Putamen (tissue), 1 donor: ENCODE results near the gene DECR2.
"Not testable (repeated sequence)": the region's sequence is repeated elsewhere in the genome, so short reads cannot be mapped to it uniquely, and the experiment has no call there.

Experiments
- DNase-seq: peaks from one replicate; pipeline ENCODE4 v3.0.0-alpha.2; 2016; ENCODE audit warnings: low spot score

DECR2 gene

DNA sequence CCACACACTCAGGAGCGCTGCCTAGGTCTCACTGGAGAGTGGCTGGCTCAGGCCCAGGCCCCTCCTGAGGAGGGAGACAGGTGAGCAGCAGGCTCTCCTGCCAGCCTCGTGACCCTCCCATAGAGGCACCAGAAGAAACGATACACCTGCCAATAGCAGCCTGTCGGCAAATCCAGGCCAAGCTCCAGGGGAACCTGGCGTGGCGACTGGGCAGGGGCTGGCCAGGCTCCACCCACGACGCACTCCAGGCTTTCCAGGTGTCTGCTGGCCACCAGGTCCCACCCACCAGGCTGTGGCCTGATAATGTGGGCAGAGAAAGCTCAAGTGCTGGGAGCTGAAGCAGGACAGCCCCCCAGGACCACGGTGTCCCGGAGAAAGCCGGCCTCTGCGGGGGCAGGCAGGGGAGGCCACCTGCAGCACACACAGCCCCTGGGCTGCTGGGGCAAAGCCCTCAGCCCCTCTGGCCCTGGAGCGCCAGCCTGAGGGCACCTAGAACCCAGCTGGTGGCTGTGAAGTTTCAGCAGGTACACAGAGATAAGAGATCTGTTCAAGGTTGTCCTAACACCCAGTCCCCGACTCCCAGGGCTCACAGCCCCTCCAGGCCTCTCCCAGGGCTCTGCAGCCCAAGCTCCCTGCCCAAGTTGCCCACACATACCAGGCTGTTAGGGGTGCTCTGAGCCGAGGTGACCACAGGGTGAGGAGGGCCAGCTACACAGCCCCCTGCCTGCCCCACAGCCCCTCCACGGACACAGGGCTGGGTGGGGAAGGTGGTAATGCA is 22.3 kb upstream of the DECR2 start:
- no peak for DNase-seq

DNA sequence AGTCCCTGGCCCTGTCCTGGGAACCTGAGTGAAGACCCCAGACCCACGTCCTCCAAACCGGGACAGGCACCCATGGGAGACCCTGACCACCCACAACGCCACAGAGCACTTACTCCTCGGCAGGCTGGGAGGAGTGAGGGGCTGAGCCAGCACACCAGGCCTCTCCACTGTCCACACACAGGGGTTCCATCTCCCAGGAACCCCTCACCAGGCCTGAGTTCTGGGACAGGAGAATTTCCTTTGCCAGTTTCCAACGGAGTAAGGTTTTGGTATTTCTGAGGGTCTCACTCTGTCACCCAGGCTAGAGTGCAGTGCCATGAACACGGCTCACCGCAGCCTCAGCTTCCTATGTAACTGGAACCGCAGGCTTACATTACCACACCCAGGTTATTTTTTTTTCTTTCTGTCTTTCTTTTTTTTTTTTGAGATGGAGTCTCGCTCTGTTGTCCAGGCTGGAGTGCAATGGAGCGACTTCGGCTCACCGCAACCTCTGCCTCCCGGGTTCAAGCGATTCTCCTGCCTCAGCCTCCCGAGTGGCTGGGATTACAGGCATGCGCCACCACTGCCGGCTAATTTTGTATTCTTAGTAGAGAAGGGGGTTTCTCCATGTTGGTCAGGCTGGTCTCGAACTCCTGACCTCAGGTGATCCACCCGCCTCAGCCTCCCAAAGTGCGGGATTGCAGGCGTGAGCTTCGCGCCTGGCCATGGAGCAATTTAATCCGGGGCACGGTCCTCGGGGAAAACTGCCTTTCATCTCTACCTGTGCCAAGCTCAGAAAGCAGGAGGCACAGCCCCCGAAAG is 21.5 kb upstream of the DECR2 start:
- no peak for DNase-seq

DNA sequence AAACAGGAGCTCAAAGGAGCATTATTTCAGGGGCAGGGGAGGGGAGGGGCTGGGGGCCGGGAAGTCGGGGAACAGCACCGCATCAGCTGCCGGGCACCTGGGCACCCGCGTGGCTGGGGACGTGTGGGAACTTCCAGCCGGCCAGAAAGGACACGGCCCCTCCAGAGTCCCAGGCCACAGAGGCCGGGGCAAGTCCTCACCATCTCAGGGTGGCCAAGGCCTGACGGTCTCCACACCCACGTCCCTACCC is 21.0 kb upstream of the DECR2 start:
- DNase-seq, result no peak

DNA sequence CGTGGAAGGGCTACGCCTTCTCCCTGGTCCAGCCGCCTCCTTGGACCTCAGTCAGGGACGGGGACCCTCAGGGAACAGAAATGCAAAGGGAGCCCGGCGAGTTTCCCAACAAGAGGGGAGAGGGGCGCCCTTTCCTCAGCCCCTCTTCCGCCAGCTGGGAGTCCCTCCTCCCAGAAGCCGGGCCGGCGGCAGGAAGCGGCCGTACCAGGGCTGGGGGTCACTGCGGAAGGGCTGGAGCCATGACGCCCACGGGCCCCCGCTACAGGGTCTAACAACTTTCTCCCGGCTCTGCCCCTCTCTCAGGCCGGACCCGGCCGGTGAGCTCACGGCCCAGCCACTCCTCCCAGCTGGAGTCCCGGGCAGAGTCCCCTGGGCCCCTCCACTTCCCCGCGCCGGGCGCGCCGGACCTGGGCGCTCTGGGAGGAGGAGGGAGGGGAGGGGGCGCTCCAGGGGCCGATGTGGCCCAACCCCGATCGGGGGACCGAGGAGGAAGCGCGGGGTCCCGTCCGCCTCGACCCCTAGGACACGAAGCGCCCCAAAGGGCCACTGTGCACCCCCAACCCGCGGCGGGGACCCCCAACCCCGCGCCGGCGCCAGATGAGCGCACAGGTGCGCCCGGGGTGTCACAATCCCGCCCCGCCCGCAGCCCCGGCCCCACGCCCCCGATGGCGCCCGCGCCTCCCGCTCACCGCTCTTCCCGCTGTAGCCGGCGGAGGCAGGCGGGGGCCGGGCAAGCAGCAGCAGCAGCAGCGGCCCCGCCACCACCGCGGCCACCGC is 20.5 kb upstream of the DECR2 start:
- DNase-seq, result no peak

DNA sequence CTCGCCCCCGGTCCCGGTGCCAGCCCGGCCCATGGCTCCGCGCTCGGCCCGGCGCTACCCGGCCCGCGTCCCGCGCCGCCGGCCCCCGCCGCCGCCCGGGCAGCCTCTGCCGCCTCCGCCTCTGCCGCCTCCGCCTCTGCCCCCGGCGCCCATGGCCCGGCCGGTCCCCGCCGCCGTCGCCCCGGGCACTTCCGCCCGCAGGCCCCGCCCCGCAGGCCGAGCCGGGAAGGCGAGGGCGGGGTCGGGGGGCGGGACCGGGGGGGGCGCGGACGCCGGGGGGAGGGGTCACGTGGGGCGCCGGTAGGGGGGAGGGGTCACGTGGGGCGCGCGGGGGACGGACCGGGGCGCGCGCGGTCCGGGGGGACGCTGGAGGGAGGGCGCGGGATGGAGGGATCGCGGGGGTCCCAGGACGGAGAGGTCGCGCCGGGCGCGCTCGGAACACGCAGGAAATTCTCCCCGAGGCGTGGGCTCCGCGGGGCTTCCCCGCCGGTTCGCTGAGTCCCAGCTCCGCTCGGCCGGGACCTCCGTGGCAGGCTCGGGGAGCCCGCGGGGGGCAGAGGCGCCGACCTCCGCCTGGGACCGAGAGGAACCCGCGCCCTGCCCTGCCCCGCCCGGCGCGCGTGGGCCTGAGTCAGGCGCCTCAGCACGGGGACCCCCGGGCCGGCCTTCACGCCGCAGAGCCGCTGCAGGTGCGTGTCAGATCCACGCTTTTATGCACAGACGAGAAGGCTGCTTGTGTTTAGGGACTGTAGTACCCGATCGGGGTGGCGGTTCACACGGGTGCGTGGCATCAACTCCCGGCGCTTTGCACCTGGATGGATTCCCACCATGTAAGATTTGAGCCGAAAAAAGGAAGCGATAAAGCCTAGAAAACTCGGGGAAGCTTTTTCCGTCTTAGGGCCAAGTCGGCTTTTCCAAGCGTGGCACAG is 19.6 kb upstream of the DECR2 start, which contains the start of gene PGAP6:
Gene PGAP6, minus strand, starts transcription at position 190 of the 929 bp plus-strand sequence. Its CDS starts 157 bp downstream, at position 33.
- peak; percentile 73 for DNase-seq

DNA sequence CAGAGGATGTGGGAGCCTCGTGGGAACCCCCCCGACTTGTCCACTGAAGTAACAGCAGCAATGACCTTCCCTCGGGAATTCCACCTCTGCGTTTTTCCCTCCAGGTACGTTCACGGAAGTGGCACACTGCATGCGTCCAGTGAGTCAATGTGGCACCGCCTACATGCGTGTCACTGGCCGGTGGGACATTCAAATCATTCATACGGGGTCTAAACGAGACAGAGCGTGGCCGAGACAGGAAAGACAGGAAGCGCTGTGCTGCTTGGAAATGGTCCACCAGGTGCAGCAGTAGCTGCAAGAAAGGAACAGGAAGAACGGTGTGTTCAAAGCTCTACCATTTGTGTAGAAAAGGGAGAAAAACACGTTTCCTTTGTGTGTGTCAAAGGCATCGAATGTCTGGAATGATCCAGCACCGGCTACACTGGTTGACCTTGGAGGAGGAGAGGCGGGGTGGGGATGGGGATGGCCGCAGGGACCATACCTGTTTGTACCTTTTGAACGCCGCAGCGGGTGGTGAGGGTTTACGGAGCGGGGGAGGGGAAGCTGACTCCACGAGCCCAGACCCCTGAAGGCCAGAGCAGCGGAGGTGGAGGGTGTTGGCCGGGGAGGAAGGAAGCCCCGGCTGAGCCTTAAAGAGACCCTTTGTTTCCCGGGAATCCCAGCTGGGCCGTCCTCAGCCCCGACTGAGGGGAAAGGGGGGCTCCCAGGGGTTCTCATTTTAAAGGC is 18.2 kb upstream of the DECR2 start:
- DNase-seq, result no peak

DNA sequence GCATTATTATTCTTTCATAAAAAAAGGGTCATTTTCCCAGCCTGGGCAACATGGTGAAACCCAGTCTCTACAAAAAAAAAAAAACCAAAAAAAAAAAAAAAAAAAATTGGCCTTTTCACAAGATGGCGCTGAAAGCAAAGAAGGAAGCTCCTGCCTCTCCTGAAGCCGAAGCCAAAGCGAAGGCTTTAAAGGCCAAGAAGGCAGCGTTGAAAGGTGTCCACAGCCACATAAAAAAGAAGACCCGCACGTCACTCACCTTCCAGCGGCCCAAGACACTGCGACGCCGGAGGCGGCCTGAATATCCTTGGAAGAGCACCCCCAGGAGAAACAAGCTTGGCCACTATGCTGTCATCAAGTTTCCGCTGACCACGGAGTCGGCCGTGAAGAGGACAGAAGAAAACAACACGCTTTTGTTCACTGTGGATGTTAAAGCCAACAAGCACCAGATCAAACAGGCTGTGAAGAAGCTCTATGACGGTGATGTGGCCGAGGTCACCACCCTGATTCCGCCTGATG is 15.0 kb upstream of the DECR2 start:
- DNase-seq, result peak; percentile 73

DNA sequence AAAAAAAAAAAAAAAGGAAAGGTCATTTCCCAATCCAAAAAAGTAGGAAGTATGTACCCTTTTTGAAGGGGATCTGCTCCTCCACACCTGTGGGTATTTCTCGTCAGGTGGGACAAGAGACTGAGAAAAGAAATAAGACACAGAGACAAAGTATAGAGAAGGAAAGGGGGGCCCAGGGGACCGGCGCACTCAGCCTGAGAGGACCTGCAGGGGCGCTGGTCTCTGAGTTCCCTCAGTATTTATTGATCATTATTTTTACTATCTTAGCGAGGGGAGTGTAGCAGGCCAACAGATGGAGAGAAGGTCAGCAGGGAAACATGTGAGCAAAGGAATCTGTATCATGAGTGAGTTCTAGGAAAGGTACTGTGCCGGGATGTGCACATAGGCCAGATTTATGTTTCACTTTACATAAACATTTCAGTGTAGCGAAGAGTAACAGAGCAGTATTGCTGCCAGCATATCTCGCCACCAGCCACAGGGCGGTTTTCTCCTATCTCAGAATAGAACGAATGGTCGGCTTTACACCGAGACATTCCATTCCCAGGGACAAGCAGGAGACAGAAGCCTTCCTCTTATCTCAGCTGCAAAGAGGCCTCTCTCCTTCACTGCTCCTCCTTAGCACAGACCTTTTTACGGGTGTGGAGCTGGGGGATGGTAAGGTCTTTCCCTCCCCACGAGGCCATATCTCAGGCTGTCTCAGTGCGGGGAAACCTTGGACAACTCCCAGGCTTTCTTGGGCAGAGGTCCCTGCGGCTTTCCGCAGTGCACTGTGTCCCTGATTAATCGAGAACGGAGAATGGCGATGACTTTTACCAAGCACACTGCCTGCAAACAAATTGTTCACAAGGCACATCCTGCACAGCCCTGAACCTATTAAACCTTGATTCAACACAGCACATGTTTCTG is 13.7 kb upstream of the DECR2 start:
- not testable (repeated sequence) for DNase-seq

DNA sequence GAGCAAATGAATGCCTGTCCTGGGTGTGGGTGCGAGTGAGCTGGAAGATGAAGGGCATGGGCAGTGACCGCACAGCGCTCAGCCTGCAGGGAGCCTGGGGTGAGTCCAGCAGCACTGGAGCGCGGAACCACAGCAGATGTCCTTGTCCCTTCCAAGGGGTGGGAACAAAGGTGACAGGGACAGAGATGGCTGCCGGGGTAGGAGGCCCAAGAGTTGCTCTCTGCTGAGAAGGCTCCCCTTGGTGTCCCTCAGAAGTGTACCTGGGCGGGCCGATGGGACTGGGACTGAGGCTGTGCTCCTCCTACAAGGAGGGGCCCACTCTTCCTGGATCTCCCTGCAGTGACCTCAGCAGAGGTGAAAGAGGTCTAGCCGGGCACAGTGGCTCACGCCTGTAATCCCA is 12.3 kb upstream of the DECR2 start:
- no peak for DNase-seq

DNA sequence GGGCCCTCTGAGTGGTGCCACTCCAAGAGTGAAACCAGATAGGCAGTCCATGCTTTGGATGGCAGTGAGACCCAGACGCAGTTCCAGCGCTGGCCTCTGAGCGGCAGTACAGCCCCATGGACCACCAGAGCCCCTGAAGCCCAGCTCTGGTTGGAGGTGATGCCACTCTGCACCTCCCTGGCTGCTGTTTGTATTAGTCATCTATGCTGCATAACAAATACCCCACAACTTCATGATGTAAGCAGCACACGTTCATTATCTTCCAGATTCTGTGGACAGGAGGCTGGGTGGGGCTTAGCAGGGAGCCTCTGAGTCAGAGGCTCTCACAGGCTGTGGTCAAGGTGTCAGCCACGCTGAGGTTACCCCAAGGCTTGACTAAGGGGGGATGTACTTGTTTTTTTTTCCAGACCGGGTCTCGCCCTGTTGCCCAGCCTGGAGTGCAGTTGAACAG is 9.8 kb upstream of the DECR2 start:
- no peak for DNase-seq

DNA sequence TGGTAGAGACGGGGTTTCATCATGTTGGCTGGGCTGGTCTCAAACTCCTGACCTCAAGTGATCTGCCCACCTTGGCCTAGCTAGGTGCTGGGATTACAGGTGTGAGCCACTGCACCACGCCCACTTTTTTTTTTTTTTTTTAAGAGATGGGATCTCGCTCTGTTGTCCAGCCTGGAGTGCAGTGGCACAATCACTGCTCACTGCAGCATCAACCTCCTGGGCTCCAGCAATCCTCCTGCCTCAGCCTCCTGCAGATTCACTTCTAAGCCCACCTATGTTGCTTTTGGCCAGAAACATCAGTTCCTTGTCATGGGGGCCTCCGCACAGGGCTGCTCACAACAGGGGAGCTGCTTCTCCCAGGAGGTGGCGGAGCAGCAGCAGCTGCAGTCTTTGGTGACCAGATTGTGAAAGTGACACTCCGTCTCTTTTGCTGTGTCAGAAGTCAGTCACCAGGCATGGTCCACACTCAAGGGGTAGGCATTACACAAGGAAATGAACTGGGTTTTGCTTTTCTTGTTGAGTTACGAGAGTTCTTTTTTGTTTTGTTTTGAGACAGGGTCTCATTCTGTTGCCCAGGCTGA is 9.1 kb upstream of the DECR2 start:
- no peak for DNase-seq

DNA sequence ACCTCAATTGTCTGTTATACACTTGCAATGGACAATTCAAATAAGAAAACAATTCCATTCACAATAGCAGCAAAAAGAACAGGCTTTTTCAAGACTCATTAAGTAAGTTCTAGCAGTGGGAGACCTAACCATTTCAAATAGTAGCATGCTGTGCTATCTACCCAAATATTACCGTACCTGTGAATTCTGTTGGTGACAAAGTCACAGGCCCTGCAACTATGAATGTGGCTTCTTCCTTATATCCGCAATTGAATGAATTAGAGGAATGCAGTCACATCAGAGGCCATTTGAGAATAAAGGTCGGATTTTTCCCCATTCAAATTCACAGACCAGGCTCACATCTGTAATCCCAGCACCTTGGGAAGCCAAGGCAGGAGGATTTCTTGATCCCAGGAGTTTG is 5.5 kb upstream of the DECR2 start:
- DNase-seq, result no peak

DNA sequence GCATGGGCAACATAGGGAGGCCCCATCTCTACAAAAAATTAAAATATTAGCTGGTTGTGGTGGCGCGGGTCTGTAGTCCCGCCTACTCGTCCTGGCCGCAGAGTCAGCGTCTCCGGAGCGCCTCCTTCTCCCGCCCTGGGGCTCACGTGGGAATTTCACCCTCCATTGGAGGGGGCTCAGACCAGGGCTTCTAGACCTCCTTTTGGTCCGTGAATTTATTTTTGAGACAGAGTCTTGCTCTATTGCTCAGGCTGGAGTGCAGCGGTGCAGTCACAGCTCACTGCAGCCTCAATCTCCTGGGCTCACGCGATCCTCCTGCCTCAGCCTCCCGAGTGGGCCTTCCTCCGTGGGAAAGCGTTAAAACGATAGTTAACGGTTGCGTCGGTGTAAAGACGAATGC is 5.1 kb upstream of the DECR2 start:
- no peak for DNase-seq

DNA sequence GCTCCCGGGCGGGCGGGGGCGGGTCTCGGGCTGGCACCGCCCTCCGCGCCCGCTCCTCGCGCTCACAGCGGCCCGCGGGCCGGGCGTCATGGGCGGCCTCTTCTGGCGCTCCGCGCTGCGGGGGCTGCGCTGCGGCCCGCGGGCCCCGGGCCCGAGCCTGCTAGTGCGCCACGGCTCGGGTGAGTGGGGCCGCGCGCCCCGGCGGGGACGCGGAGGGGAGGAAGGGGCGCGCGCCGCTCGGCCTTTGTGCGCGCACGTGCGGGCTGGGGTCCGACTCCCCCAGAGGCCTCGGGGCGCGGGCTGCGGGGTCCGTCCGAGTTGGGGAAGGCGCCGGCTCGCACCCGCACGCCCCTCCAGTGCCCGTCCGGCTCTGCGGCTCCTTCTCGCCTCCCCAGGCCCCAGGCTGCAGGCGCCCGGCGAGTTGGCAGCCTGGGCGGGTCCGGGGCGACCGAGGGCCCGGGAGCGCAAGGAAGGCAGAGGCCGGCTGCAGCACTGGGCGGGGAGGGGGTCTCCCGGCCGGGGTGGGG is 4.5 kb upstream of the DECR2 start, which contains the start of gene NME4:
Gene NME4, plus strand, starts transcription at position 65 of the 527 bp plus-strand sequence. Its CDS starts 24 bp downstream, at position 89.
- DNase-seq, result no peak

DNA sequence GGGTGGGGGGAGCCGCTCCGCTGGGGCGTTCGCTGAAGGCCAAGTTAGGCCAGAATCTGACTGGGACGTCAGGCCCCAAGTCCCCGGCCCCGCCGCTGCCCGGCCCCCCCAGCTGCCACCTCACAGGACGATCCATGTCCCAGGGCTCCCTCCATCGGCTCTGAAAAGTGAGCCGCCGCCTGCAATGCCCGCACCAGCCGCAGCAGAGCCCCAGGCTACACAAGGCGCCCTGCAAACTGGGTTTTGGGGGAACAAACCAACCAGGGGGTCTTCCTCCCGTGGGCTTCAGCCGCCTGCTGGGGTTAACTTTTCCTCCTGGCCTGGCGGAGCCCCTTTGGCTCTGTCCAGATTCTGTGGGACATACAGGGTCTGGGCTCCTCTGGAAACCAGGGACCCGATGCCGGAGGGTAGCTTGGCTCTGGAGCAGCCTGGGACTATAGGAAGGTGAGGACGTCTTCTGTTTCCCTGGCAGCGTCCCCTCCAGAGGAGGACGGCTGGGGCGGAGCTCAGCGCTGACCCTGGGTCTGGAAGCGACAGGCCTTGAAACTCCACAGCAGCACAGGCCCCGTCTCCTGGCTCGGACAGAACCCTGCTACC is 3.9 kb upstream of the DECR2 start:
- DNase-seq, result peak; percentile 64

DNA sequence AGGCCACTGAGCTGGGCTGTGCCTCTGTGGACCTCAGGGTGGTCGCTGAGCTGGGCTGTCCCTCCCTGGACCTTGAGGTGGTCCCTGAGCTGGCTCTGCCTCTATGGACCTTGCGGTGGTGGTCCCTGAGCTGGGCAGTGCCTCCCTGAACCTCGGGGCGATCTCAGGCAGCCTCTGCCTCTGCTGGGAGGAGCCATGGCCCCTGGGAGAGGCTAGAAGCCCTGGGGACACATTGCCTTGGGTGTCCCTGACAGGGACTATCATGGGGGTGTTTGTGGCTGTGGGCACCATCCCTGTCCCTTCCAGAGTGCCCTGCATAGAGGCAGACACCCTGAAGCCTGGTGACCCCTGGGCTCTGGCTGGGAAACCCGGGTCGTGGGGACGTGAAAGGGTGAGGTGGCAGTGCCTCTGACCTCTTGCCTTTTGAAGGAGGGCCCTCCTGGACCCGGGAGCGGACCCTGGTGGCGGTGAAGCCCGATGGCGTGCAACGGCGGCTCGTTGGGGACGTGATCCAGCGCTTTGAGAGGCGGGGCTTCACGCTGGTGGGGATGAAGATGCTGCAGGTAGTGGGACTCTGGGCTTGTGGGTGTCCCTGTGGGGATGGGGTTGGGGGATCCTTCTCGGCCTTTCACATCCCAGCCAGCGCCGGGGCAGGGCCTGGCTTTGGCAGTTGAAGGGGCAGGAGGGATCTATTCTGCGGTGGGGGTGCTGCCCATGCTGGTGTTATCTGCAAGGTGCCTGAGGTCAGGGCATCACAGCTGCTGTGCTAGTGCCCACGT is 2.9 kb upstream of the DECR2 start:
- no peak for DNase-seq

DNA sequence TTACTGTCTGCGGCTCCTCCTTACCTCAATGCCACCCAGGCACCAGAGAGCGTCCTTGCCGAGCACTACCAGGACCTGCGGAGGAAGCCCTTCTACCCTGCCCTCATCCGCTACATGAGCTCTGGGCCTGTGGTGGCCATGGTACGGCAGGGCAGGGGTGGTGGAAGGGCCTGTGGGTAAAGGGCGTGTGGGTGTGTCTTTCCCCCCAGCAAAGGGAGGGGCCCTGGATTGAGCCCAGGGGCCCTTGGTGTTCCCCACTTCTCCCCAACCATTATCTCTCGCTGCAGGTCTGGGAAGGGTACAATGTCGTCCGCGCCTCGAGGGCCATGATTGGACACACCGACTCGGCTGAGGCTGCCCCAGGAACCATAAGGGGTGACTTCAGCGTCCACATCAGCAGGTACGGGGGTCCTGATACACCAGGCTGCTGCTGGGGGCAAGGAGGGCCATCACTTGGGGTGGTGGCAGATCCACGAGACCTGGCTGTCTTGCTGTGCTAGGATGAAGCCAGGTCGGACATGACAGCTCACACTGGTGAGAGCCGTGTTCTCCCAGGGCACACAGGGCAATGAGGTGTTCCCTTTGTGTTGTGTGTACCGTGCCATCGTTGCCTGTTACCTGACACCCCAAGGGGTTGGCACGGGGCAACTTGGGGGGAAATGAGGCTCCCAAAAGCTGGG is 2.2 kb upstream of the DECR2 start:
- DNase-seq, result no peak
